Stimulated activated CD8-positive, alpha-beta memory T cell treated with anti-CD3 and anti-CD28 coated beads, Interleukin-4, amount 100 ng/mL, for 24 hours (primary cell): ENCODE results near the gene NFIA.
"Not testable (repeated sequence)": the region's sequence is repeated elsewhere in the genome, so short reads cannot be mapped to it uniquely, and the experiment has no call there.

ENCODE experiments used
- DNase-seq: peaks from one replicate; pipeline ENCODE4 v3.0.0-alpha.2; 2020; ENCODE audit warnings: low read depth

Gene NFIA

DNA sequence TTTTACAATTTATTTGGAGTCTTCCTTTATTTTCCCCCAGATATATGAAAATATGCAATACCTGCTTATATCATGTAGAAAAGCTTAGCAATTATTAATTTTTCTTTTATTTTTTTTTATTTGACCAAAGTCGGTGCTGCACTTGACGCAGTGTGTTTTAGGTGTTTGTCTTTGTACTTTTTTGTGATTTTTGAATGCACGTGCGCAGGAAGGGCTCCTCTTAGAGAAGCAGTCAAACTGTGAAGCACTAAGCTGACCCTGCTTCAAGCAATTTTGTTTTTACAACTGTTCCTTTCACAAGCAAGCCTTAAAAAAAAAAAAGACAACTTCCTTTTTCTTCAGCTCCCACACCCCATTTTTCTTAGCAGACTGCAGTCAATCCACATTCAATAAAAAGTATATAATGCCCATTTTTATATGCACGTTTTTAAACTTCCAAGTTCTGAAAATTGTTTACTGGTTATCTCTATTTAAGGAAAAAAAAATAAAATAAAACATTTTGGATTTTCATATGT is 375.2 kb downstream of the NFIA start:
- DNase-seq: no peak

DNA sequence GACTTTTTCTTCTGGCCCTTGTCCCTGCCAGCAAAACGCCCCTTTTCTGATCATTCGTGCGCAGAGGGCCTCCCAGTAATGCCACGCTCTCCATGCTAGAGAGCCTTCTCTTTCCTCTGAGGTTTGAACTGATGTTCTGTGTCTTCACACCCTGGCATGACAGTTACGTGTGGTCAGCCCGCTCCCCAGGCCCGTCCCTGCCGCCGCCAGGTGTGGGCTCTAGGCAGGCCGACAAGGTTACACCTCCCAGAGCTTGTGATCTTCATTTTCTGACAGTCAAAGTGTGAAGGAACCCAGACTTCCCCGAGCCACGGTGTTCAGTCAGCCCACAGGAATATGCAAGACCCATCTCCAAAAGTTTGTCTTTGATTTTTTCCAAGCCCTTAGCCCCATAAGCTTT is 377.0 kb downstream of the NFIA start:
- DNase-seq: no peak

DNA sequence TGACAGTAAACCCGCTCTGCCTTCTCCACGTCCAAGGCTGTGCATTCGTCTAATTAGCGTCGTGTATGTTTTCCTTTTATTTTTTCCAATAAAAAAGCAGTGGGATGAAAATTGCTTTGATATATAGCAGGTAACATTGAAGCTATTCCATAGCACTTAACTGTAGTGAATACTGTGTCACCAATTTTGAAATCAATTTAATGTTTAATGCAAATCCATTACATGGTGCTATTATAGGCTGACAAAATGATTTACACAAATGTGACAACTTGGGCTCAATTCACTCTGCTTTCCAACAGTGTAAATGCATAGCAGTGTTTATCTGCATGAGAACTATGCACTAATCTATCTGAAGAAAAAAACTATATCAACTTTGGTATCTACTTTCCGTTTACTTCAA is 377.8 kb downstream of the NFIA start:
- DNase-seq: no peak

DNA sequence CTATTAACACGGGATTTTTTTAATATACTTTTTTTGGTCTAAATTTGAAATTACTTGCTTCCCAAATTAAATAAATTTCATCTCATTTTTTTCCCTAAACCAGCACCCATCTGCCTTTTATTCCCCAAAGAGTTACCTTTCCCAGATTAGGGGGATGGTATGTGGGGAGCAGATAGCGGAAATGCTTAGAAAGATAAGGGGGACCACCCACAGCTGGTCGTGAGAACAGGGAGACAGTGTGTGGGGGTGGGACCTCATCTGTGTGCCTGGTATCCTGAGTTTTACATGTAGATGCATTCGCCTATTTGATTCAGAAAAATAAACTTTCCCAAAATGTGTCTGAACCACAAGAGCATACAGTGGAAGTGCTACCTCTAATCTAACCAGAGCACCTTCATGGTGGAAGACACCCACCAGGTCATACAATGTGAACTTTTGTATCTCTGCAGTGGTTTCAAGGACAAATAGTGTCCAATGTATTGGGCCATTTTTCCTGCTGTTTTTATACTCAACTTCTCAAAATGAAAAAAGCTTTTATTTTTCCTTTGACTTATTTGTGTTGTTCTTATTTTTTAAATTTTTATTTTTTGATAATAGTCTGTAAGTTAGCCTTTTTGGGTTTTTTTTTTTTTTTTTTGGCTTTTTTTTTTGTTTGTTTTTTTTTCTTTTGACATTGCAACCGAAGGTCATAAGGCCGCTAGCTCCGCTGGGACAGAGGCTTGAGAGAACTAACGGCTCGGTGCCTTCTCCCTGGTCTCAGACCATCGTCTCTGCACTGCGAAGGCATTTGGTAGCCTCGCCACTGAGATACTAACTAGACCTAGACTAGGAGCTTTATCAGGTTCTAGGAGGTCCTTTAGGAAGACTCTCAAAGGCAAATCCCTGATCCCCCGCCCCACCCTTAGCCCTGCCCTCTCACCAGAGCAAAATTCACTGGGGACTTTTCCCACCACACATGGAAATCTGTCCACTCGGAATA is 379.3 kb downstream of the NFIA start:
- DNase-seq: no peak

DNA sequence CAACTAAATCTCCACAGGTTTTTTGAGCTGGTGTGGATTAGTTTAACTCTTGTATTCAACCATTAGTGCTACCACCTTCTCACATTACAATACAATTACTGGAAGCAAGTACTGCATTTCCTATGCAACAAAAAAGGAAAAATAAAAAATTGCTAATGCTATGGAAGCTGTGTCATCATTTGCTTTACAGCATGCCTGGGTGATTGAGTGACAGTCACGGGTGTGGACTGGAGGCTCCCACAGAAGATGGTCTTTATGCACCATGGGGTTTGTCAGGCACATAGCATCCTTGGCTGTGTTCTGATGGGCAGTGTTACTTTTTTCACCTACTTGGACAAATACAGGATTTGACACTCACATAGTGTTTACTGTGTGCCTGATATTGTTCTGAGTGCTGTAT is 380.3 kb downstream of the NFIA start:
- no peak for DNase-seq

DNA sequence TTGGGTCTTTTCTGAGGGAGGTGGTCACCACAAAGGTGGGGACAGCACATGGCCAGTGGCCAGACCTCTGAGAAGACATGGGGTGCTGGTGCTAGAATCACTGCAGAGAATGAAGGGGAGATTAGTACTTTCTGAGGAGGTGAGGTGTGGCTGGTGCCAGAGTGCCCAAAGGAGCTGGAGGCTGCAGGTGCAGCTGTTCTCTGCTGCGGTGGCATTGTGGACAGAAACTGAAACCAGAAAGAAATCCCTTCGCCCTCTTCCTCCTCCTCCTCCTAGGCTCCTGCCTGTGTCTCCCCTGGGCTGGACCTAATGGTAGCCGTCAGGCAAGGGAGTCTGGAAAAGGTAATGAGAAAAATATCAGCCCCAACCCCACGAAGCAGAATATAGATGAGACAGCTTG is 380.9 kb downstream of the NFIA start:
- no peak for DNase-seq

DNA sequence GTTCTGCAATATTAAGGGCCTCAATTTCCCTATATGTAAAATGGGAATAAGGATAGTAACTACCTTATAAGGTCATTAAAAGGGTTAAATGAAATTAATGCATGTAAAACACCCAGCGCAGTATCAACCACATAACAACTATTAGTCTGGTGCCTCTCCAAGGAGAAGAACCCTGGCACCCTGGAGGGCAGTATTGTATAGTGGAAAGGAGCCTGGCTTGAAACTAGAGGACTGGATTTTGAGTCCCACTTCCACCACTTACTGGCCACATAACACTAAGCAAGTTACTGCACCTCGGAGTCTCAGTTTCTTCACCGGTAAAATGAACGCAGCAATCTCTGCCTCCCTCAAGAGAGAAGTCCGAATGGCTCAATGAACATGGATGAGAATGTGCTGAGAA is 385.5 kb downstream of the NFIA start:
- DNase-seq: not testable (repeated sequence)

DNA sequence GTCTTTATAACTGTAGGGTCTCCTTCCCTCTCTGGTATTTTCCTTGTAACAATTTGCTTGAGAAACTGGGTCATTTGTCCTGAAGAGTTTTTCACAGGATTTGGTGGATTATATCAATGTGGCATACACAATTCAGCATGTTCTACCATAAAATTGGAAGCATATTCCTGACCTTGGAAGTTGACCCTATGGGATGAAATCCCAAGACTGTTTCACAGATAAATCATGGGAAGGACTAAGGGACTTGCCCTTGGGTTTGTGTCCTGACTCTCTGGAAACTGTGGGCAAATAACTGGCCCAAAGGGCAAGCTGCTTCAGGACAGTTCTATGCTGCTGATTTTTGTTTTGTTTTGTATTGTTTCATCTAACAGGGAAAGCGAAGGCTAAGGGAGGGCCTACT is 387.0 kb downstream of the NFIA start:
- DNase-seq: no peak

DNA sequence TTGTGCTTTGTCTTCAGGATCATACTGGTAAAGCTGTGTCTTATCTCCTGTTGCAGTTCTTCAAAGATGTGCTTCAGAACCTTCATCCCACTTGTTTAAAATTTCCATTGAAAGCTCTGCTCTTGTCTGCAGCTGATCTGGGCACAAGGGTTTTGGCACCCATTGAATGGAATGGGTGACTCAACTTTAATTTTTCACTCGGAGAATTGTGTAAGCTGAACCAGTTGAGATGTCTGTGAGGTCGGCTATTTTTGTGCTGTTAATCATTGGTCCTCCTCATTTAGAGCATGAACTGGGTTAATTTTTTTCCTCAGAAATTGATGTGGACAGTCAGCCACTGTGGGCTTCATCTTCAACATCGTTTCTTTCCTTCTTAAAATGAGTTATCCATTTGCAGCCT is 390.5 kb downstream of the NFIA start:
- DNase-seq: no peak

DNA sequence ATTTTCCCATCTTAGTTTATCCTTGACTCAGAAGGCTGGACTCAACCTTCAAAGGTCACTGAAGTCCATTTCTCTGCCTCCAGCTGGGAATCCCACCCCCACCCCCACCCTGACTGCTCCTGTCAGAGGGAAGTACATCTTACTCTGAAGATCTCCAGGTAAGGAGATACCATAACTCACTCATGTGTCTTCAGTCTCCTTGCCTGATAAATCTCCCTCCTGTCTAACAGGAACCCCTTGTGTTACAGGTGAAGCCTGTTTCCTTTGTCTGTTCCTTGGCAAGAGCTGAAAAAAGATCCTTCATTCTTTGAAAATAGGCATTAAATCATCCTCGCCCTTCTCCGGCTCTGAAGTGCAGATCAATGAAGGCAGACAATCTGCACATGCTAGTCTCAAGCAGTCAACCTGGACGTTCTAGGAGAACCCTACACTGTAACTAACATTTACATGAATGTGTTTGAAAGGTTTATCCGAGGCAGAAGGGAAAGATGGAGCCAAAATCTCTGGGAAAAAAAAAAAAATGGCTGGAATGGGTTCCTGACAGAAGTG is 392.0 kb downstream of the NFIA start:
- DNase-seq: no peak

DNA sequence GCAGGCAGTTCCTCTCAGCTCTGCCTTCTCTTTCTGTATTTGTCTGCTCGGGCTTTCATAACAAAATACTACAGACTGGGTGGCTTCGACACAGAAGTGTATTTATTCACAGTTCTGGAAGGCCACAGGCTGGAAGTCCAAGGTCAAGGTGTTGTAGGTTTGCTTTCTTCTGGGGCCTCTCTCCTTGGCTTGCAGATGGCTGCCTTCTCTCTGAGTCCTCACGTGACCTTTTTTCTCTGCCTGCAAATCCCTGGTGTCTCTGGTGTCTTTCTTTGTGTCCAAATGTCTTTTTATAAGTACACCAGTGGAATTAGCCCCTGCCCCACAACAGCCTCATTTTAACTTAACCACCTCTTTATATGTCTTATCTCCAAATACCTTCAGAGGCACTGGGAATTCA is 392.6 kb downstream of the NFIA start:
- DNase-seq: no peak

DNA sequence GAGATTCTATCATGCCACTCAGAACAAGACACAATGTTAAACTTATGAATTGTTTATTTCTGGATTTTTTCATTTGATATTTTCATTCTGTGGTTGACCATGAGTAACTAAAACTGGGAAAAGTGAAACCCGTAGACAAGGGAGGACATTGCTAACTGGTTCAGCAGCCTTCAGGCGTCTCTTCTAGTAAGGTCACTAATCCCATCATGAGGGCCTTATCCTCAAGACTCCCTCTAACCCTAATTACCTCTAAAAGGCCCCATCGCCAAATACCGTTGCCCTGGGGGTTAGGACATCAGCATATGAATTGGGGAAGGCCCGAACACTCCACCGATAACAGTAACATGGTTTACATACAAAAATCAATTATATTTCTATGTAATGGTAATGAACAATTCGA is 394.9 kb downstream of the NFIA start:
- no peak for DNase-seq

DNA sequence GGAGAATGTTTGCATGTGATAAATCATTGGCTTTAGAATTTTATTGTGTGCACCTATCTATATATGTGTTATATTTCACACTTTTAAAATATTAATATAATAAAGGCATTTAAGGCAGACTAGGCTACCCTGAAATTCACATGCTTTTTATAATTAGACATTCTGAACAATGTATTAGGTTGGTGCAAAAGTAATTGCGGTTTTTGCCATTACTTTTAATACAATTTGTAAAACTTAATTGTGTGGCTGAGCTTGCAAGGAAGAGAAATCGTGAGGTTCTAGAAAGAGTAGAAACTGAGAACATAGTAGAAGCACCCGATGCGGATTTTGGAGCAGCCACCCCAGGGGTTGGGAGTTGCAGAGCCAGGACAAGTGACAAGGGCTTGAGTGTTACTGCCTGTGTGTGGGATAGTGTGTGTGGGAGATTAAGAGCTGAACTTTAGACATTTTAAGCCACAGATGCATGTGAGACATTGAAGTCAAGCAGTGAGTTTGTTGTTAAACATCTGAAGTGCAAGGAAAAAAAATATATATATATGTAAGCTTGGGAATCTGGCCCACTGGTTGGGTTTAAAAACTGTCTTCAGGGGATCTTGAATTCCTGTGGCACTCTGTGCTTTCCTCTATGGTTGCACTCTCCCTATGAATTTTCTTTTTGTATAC is 398.0 kb downstream of the NFIA start:
- DNase-seq: no peak

DNA sequence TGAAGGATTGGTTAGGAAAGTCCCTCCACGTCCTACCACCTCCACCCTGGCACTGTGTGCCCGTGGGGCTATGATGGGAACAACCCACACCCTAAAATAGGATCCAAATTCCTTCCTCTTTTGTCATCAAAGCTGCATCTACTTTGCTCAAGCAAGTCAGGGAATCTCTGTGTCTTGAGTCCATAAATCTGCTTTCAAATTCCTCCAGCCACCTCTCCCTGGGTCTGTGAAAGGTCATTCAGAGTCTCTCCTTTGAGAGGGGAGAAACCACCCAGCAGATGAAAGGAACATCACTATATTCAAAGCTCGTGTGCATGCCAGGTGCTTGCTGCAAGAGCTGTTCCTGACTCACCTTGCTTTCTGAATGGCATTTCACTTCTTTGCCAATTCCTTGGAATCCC is 399.0 kb downstream of the NFIA start:
- DNase-seq: no peak

DNA sequence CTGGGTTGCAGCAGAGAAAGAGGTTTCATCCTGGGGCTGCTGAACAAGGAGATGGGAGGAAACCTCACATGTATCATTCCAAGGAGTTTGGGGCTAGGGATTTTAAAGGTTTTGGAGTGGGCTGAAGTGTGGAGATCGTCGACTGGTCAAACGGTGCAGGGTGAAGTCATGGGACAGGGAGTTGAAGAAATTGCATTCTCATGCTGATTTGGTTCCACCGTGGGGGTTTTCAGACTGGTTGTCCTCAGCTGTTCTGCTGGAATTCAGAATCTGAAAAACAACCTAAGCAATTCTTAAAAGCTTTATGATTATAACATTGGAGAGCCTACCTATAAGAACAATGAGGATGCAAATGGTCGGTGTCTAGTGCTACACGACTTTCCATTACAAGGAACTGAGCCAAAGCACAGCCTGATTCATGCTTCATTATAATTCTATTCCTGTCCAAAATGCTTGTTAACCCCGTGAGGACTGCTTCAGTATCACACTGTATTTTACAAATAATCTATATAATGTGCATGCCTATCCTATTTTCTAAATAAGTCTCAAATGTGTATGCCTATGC is 399.9 kb downstream of the NFIA start:
- DNase-seq: no peak

DNA sequence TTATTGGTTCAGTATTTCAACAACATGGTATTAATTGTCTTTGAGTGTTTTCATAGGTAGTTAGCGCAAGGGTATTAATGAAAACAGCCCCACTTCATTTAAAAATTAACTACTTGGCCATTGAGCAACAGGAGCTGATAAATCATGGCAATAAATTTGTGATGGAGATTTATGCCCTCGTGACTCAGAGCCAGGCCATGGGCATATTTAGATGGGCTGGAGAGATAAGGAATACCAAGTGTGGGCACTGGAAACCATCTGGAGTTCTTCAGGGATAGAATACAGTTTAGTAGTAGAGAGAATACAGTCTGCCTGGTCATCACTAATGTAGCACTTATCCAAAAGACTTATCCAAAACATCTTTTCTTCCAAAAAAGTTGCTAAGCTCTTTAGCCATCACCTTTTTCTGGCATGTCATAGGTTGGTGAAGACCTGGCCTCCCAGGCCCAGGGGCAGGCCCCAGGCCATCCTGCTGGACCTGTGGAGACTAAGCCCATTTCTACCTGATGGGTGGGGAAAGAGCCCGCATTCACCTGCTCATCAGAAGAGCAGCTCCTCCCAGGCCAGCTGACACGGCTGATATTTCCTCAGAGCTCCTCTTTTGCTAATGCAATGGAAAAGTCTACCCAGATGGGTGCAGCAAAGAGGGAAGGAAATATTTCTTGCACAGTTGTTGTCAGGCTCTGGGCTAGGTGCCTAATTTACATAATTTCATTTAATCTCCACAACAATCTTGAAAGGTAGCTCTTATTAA is 404.6 kb downstream of the NFIA start:
- DNase-seq: no peak

DNA sequence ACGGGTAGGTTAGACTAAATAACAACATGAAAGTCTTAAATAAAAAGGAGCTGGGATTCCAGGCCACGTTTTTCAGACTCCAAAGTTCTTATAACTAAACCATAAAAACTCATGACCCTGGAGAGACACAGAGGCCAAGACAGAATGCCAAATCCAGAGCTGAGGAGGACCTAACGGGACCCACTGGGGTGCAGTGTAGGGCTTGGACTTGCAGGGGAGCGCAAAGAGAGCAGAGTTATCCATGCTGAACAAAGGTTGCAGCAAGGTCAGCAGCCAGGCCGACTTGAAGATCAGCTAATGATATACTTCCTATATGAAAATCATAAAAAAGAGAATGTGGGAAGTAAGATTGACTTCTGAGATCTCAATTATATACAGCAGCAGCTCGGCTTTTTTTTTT is 405.4 kb downstream of the NFIA start:
- no peak for DNase-seq

DNA sequence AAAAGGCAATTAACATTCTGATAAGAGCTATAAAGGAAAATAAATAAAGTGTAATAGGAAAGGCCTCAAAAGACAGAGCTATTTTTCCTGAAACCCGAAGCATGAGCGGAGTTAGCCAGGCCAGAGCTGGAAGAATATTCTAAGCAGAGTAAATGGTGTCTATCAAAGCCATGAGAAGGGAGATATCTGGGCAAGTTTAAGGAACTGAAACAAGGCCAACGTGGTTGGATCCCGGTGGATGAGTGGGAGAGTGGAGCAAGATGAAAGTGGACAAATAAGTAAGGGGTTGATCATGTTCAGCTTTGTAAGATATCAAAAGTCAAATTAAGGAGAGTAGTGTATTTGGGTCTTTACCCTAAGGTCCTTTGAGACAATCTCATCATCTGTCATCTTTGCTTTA is 408.6 kb downstream of the NFIA start:
- DNase-seq: no peak

DNA sequence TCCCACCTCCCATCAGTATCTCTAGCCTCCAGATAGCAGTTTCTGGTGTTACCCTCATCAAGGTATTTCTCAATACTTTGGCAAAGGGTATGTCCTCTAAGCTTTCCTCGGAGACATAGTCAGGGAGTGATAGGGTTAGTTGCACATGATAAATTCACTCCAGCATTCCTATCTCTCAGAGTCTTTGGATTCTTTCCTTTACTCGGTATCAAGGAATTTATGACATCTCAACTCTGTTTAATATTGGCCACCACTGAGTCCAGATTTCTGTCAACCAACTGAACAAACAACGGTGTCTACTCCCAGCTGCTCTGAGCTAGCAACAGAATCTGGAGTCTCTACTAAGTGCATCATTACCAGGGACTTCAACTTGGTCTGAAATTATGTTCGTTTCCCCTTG is 409.1 kb downstream of the NFIA start:
- no peak for DNase-seq

DNA sequence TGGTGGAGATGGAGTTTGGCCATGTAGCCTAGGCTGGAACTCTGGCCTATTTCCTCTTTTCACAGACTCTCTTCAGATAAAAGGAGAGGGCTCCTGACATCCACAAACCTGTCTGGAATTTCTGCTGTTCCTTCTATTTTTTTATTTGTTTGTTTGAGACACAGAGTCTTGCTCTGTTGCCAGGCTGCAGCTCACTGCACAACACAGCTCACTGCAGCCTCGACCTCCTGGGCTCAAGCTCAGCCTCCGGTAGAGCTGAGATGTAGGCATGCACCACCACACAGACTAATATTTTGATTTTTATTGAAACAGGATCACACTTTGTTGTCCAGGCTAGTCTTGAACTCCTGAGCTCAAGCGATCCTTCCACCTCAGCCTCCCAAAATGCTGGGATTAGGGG is 411.6 kb downstream of the NFIA start:
- no peak for DNase-seq

DNA sequence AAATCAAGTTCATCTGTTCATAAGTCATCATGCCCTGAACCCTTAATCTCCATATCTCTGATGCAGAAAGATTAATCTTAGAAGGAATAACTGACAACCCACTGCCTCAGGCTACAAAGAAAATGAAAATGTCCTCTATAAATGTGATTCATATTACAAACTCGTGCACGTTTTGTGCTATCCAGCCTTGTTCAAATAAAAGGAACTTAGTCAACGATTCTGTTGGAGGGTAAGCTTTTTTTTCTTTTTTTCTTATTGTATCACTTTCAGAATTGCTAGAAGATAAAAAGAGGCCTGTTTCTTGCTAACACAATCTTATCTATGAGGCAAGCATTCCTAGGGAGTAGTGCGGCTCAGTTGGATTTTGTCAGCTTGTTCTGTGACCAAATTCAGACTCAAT is 414.1 kb downstream of the NFIA start:
- DNase-seq: no peak

DNA sequence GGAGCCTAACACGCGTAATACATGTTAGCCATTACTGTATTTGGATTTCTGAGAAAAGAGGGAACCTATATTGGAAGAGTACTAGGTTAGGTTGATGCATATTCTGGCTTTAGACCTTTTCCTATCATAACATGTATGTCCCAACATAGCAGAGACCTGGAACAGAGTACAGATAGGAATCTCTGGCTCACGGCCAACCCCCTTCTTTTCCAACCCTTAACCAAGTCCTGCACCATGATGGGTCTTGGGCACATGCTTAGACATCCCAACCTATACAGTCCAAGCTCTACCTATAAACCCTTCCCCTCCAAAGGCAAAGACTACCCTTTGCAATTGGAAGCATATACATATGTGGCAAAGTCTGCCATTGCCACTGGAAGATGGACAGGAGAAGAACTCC is 414.7 kb downstream of the NFIA start:
- no peak for DNase-seq
